ENCODE results near the gene GAS7. TPM values are rescaled to one million over a fixed set of nuclear protein-coding genes. Genes with fewer than 3 reads are reported as not detected.
"Not testable (repeated sequence)": the region's sequence is repeated elsewhere in the genome, so short reads cannot be mapped to it uniquely, and the experiment has no call there.

GAS7 gene
- total RNA-seq, 1 experiment from 2014 or later: 4.1 TPM

DNA sequence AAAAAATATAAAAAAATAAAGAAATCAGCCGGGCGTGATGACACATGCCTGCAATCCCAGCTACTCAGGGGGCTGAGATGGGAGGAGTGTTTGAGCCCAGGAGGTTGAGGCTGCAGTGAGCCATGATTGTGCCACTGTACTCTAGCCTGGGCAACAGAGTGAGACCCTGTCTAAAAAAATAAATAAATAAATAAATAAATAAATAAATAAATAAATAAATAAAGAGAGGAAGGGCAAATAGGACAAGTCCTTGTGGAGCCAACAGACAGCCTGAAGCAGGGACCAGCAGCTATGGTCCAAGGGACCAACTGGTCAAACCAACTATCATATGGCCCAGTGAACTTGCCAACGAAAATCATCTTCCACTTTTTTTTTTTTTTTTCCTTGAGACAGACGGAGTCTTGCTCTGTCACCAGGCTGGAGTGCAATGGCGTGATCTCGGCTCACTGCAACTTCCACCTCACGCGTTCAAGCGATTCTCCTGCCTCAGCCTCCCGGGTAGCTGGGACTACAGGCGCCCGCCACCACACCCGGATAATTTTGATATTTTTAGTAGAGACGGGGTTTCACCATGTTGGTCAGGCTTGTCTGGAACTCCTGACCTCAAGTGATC, 181.3 kb downstream of the GAS7 start:
- H3K4me2 ChIP-seq (ENCODE audit: low read length); H3K4me3 ChIP-seq (replicated peaks in 1 of 2; ENCODE audit: low read depth in 1 of 2, low read length in 2 of 2); H3K27ac ChIP-seq (ENCODE audit: low read depth, low read length); ATAC-seq; H3K9me3 ChIP-seq (ENCODE audit: control insufficient read depth in 1 of 2, insufficient read depth in 1 of 2, low read depth in 1 of 2, low read length in 2 of 2); H3K79me2 ChIP-seq (ENCODE audit: insufficient read depth, low read length); CTCF ChIA-PET; POLR2A ChIA-PET; DNase-seq (ENCODE audit: low read depth, low spot score); H3K27me3 ChIP-seq (ENCODE audit: insufficient read depth, low read length); H3K9me2 ChIP-seq (ENCODE audit: insufficient read depth); H3K9ac ChIP-seq (ENCODE audit: low read length); H4K20me1 ChIP-seq (ENCODE audit: insufficient read depth); BruUV-seq (replicated peaks); H3K4me1 ChIP-seq (ENCODE audit: control insufficient read depth in 1 of 2, insufficient read depth in 2 of 2, low read length in 2 of 2); H3K36me3 ChIP-seq (ENCODE audit: control insufficient read depth in 1 of 2, insufficient read depth in 2 of 2, low read length in 2 of 2); H2AFZ ChIP-seq (ENCODE audit: low read depth, low read length, poor library complexity, severe bottlenecking); intact Hi-C loops (cut with micrococcal nuclease): not testable (repeated sequence)
- RAD21 ChIA-PET (ENCODE audit: low non-redundant PET in 1 of 2, low total read pairs in 2 of 2, uncharacterized antibody in 2 of 2, unreplicated experiment in 2 of 2): interaction anchor here in 1 of 2 experiments (0.7 kb wide), 1 partner anchor 210 kb away, joined by 3 read pairs; no protein-coding TSS in a partner anchor

DNA sequence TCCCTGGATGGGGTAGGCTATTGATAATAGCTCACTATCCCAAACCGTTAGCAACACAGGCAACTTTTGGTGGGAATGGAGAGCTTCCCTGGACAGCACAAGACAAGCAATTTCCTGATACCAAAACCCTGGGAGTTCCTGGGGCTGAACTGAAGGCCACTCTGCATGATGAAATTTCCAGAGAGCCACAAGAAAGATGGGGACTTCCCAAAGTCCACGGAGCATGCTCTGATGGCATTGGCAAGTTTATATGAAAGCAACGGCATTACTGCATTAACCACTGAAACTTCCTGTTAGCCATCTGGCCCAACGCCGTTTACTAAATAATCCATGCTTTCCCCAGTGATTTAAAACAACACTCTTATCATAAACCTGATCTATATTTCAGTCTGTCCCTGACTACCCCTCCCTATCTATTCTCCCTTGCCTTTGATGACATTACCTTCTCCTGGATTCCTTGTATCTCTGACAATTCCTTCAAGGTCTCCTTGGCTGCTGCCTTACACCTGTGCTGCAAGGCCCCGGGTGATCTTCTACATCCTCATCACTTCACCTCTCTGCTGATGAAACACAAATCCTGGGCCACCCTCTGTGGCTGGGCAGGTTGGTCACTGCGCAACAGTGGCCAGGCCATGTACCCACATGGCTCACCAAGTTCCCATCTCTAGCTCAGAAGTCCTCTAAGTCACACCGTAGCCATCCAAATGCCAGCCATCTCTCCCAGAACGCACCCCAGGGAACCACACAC, 184.9 kb downstream of the GAS7 start:
- Histone ChIP-seq H2AFZ (ENCODE audit: low read depth, low read length, poor library complexity, severe bottlenecking) (no peak overlapping the region), H3K27ac (ENCODE audit: low read depth, low read length) (no peak overlapping the region), H3K4me2 (ENCODE audit: low read length) (no peak overlapping the region), H3K4me1 (ENCODE audit: control insufficient read depth in 1 of 2, insufficient read depth in 2 of 2, low read length in 2 of 2) (no peaks in the 10 kb centered on the region), H3K27me3 (ENCODE audit: insufficient read depth, low read length) (no peaks in the 10 kb centered on the region), H3K9me2 (ENCODE audit: insufficient read depth) (no peaks in the 10 kb centered on the region), H3K79me2 (ENCODE audit: insufficient read depth, low read length) (no peaks in the 10 kb centered on the region), H3K36me3 (ENCODE audit: control insufficient read depth in 1 of 2, insufficient read depth in 2 of 2, low read length in 2 of 2) (no peaks in the 10 kb centered on the region), H4K20me1 (ENCODE audit: insufficient read depth) (no peaks in the 10 kb centered on the region), H3K4me3 (replicated peaks in 1 of 2; ENCODE audit: low read depth in 1 of 2, low read length in 2 of 2) (no peak overlapping the region), H3K9me3 (ENCODE audit: control insufficient read depth in 1 of 2, insufficient read depth in 1 of 2, low read depth in 1 of 2, low read length in 2 of 2) (no peaks in the 10 kb centered on the region), H3K9ac (ENCODE audit: low read length) (no peak overlapping the region)
- CTCF ChIA-PET: no interaction called here
- no peak for DNase-seq (ENCODE audit: low read depth, low spot score)
- no peak for ATAC-seq
- BruUV-seq (replicated peaks): no TSS peak
- POLR2A ChIA-PET: no interaction called here
- RAD21 ChIA-PET (ENCODE audit: low non-redundant PET in 1 of 2, low total read pairs in 2 of 2, uncharacterized antibody in 2 of 2, unreplicated experiment in 2 of 2): no interaction called here
- TF ChIP-seq EZH2phosphoT487 (IDR thresholded peaks at IDR 0.05; ENCODE audit: borderline replicate concordance) (no peak), POLR2A (IDR thresholded peaks at IDR 0.05; ENCODE audit: borderline replicate concordance, extremely low read depth, insufficient read depth, insufficient read length) (no peak), SP1 (IDR thresholded peaks at IDR 0.05; ENCODE audit: low read depth) (no peak)
- intact Hi-C loops (cut with micrococcal nuclease): no loop called here

Measured in HCT116 (cell line).